Endothelial cell of umbilical vein (primary cell): ENCODE data around the gene FIGNL2. TPM values are rescaled to one million over a fixed set of nuclear protein-coding genes. Genes with fewer than 3 reads are reported as not detected.

Experiments used
- BruUV-seq: library from RNA; stranded (reverse); fragments of 400-500 nt; replicated peaks from 2 replicates; lab custom pipeline; 2021; lab: Mats Ljungman, UMichigan
- CTCF ChIA-PET: fragments of 300-600, 350-600 bp; sonication (Branson Sonifier 250); formaldehyde crosslinking; loops from one replicate; lab custom pipeline; 2021; ENCODE audit warnings: antibody characterized with exemption, inconsistent platforms; lab: Charles Lee
- POLR2A ChIA-PET: fragments of 300-600, 350-600 bp; sonication (Branson Sonifier 250); formaldehyde crosslinking; loops from one replicate; lab custom pipeline; 2021; ENCODE audit warnings: antibody characterized with exemption, inconsistent platforms; lab: Charles Lee
- DNase-seq: peaks from one replicate; pipeline ENCODE4 v3.0.0-alpha.2; 2011; ENCODE audit warnings: low read depth, low spot score
- FAIRE-seq: peaks from 2 replicates; lab custom pipeline; 2011; peaks lifted over from hg19 to GRCh38; lab: Jason Lieb, UNC
- H2AFZ ChIP-seq: 2 replicates; pipeline ENCODE4 v1.6.0; 2012; ENCODE audit warnings: low read depth, low read length, control low read depth, inconsistent platforms
- H3K27ac ChIP-seq: 2 replicates; pipeline ENCODE4 v1.5.1; 2011; ENCODE audit warnings: low read depth, mild to moderate bottlenecking, control low read depth, low read length, moderate library complexity; ENCODE audit not compliant: insufficient read depth
- H3K27me3 ChIP-seq, 2 experiments: 2 replicates each; pipeline versions ENCODE4 v1.6.0 to v1.6.1; 2011; ENCODE audit warnings: low read length in 2 of 2, mixed read lengths in 1 of 2; ENCODE audit not compliant: control insufficient read depth in 2 of 2, insufficient read depth in 2 of 2
- H3K36me3 ChIP-seq, 2 experiments: 2 replicates in 1 of 2; 3 replicates in 1 of 2; pipeline ENCODE4 v1.5.1; 2011; ENCODE audit warnings: low read length in 2 of 2, mild to moderate bottlenecking in 1 of 2, moderate library complexity in 1 of 2; ENCODE audit not compliant: control insufficient read depth in 2 of 2, insufficient read depth in 2 of 2; ENCODE audit errors: extremely low read depth in 1 of 2
- H3K4me1 ChIP-seq: 3 replicates; pipeline ENCODE4 v1.5.1; 2011; ENCODE audit warnings: mild to moderate bottlenecking, low read length; ENCODE audit not compliant: control insufficient read depth, insufficient read depth; ENCODE audit errors: extremely low read depth
- H3K4me2 ChIP-seq: 2 replicates; pipeline ENCODE4 v1.6.1; 2011; ENCODE audit warnings: low read length, control low read depth, mixed read lengths; ENCODE audit not compliant: insufficient read depth
- H3K4me3 ChIP-seq, 3 experiments: fragments of 200-600 bp in 1 of 3; sonication (generic), shearing (Covaris generic) in 1 of 3; replicated peaks in 1 of 3; 2 replicates each; pipeline ENCODE4 v1.5.1; 2011 to 2016; ENCODE audit warnings: control low read depth in 3 of 3, low read length in 3 of 3, mild to moderate bottlenecking in 2 of 3, inconsistent platforms in 1 of 3, low read depth in 1 of 3, moderate library complexity in 1 of 3; ENCODE audit not compliant: insufficient read depth in 1 of 3
- H3K79me2 ChIP-seq: 2 replicates; pipeline ENCODE4 v1.6.0; 2012; ENCODE audit warnings: low read length, inconsistent platforms; ENCODE audit not compliant: control insufficient read depth, insufficient read depth
- H3K9ac ChIP-seq: replicated peaks from 2 replicates; pipeline ENCODE3; 2011; ENCODE audit warnings: low read length, control low read depth; ENCODE audit not compliant: insufficient read depth; ENCODE audit errors: extremely low read depth
- H3K9me1 ChIP-seq: replicated peaks from 3 replicates; pipeline ENCODE4 v1.6.0; 2011; ENCODE audit warnings: mild to moderate bottlenecking, low read length; ENCODE audit not compliant: control insufficient read depth, insufficient read depth; ENCODE audit errors: extremely low read depth
- H3K9me3 ChIP-seq: replicated peaks from 2 replicates; pipeline ENCODE4 v1.5.1; 2012; ENCODE audit warnings: low read length, inconsistent platforms; ENCODE audit not compliant: control insufficient read depth, insufficient read depth
- H4K20me1 ChIP-seq: replicated peaks from 2 replicates; pipeline ENCODE3; 2011; ENCODE audit warnings: mild to moderate bottlenecking, low read length; ENCODE audit not compliant: control insufficient read depth, insufficient read depth; ENCODE audit errors: extremely low read depth
- CTCF ChIP-seq, 2 donors: IDR thresholded peaks; 1 replicate in 1 of 2; 2 replicates in 1 of 2; pipeline ENCODE4 v1.5.1; 2011; ENCODE audit warnings: low read length in 2 of 2, mild to moderate bottlenecking in 2 of 2, moderate library complexity in 2 of 2, control low read depth in 1 of 2, inconsistent platforms in 1 of 2, low read depth in 1 of 2; ENCODE audit not compliant: insufficient read depth in 1 of 2; ENCODE audit errors: extremely low read depth in 1 of 2
- EZH2 ChIP-seq: IDR thresholded peaks from 2 replicates; pipeline ENCODE4 v1.6.1; 2012; ENCODE audit warnings: borderline replicate concordance, low read depth, mild to moderate bottlenecking, moderate library complexity, low read length, inconsistent platforms; ENCODE audit not compliant: severe bottlenecking
- FOS ChIP-seq: IDR thresholded peaks from 2 replicates; pipeline ENCODE4 v1.6.1; 2011; ENCODE audit warnings: mild to moderate bottlenecking, low read length, moderate library complexity, borderline replicate concordance; ENCODE audit not compliant: insufficient read depth
- GATA2 ChIP-seq: IDR thresholded peaks from 2 replicates; pipeline ENCODE4 v1.7.0; 2011; ENCODE audit warnings: low read depth, mild to moderate bottlenecking, moderate library complexity, mixed read lengths, low read length; ENCODE audit not compliant: insufficient read length, insufficient read depth
- JUN ChIP-seq: IDR thresholded peaks from 2 replicates; pipeline ENCODE4 v1.6.1; 2011; ENCODE audit warnings: borderline replicate concordance, low read depth; ENCODE audit not compliant: insufficient read length, insufficient read depth
- MAX ChIP-seq: IDR thresholded peaks from 2 replicates; pipeline ENCODE4 v1.6.1; 2011; ENCODE audit not compliant: insufficient read depth, insufficient read length
- MYC ChIP-seq: IDR thresholded peaks from one replicate; pipeline ENCODE4 v1.6.1; 2011; ENCODE audit warnings: mild to moderate bottlenecking, low read depth, low read length
- POLR2A ChIP-seq: IDR thresholded peaks from 2 replicates; pipeline ENCODE4 v1.6.1; 2012; ENCODE audit warnings: low read depth, mild to moderate bottlenecking, control low read depth, low read length
- POLR2AphosphoS5 ChIP-seq: IDR thresholded peaks from 2 replicates; pipeline ENCODE4 v1.6.1; 2012; ENCODE audit warnings: low read depth, mild to moderate bottlenecking, control low read depth, low read length, moderate library complexity; ENCODE audit not compliant: insufficient read depth
- dilution Hi-C: fragments of 300-500 bp; cut with MboI; formaldehyde crosslinking; loops from one replicate; pipeline ENCODE4 v1.15.0; 2019; ENCODE audit warnings: low sequenced_read_pairs; ENCODE audit not compliant: extremely low pct_ligation_motif_present
- intact Hi-C: fragments of 100-400 bp; cut with micrococcal nuclease; formaldehyde crosslinking; loops from one replicate; pipeline ENCODE4 v1.10.0; 2022
- polyA plus RNA-seq, 4 experiments: library from polyadenylated mRNA; depleted of rRNA in 3 of 4; stranded (reverse) in 3 of 4; unstranded in 1 of 4; fragments of >200 nt; gene quantifications; 2 replicates each; pipeline versions ENCODE4 v1.2.1 to v1.2.3, GENCODE V29; 2011 to 2012; ENCODE audit warnings: missing spikeins in 1 of 4
- total RNA-seq: library from RNA; stranded (reverse); gene quantifications from 2 replicates; pipeline ENCODE4 v1.2.3, GENCODE V29; 2021

FIGNL2 gene
- total and polyA plus RNA-seq, 2 donors (not counting 3 experiments of a cell fraction or from before 2014, with no cell fraction given), result 1.4 to 2.4 TPM

- peaks cover 4 to 24% of the 10 kb centered on the region in 2 experiments for H3K27me3 ChIP-seq
- H4K20me1 ChIP-seq, result no peaks in the 10 kb centered on the region
- no peaks in the 10 kb centered on the region for H3K36me3 ChIP-seq
- DNase-seq, result no peak
- ChIA-PET CTCF (interaction anchor here (1.3 kb wide), 1 partner anchor 34 kb away, joined by 5 read pairs; no protein-coding TSS in a partner anchor), POLR2A (no interaction called here)
- BruUV-seq, result no TSS peak
- no peak for FAIRE-seq
- no peaks in the 10 kb centered on the region for H3K4me1 ChIP-seq
- TF ChIP-seq MYC, result no peak
- no peaks in the 10 kb centered on the region for H3K9me3 ChIP-seq
- no peaks in the 10 kb centered on the region for H3K79me2 ChIP-seq
- H3K9ac ChIP-seq, result no peak overlapping the region
- no peaks in the 10 kb centered on the region for H3K9me1 ChIP-seq
- dilution Hi-C loops (no loop called here), intact Hi-C loops (no loop called here)
- H3K4me3 ChIP-seq, result no peak overlapping the region
- no peak overlapping the region for H3K4me2 ChIP-seq
- no peak overlapping the region for H3K27ac ChIP-seq
- H2AFZ ChIP-seq, result no peak overlapping the region
Observed at GRCh38 chr12:51840966-51841365, 7.6 kb downstream of the FIGNL2 start.

- H4K20me1 ChIP-seq, result no peaks in the 10 kb centered on the region
- BruUV-seq, result no TSS peak
- no peaks in the 10 kb centered on the region for H3K9me3 ChIP-seq
- TF ChIP-seq POLR2AphosphoS5 (no peak), JUN (no peak), GATA2 (no peak), EZH2 (no peak), FOS (no peak), MYC (no peak), CTCF (IDR thresholded peaks at IDR 0.05; ENCODE audit: extremely low read depth in 1 of 2, insufficient read depth in 1 of 2, low read depth in 1 of 2, low read length in 2 of 2) (no peak), POLR2A (no peak), MAX (no peak)
- H3K36me3 ChIP-seq, result no peaks in the 10 kb centered on the region
- ChIA-PET CTCF (interaction anchor here (1.4 to 4.2 kb wide), 3 partner anchors 16 to 35 kb away, joined by 3 to 23 read pairs (median 6); no protein-coding TSS in a partner anchor), POLR2A (no interaction called here)
- no peaks in the 10 kb centered on the region for H3K9me1 ChIP-seq
- no peak overlapping the region for H3K4me3 ChIP-seq
- no peak for FAIRE-seq
- H3K79me2 ChIP-seq, result no peaks in the 10 kb centered on the region
- H3K27me3 ChIP-seq, result peaks cover 4 to 26% of the 10 kb centered on the region in 2 experiments
- intact Hi-C loops (no loop called here), dilution Hi-C loops (no loop called here)
- H3K4me1 ChIP-seq, result no peaks in the 10 kb centered on the region
- no peak overlapping the region for H3K4me2 ChIP-seq
- no peak overlapping the region for H2AFZ ChIP-seq
- no peak for DNase-seq
- no peak overlapping the region for H3K9ac ChIP-seq
- H3K27ac ChIP-seq, result no peak overlapping the region
Observed at GRCh38 chr12:51839310-51839947, 9.1 kb downstream of the FIGNL2 start.
